Measurements from ENCODE around the gene IL1R1. TPM values are rescaled to one million over a fixed set of nuclear protein-coding genes. Genes with fewer than 3 reads are reported as not detected.

Gene IL1R1
- total RNA-seq, 4 donors from 2014 or later = 20.0 to 157 (median 38.9) TPM

- no peak overlapping the region for H3K4me3 ChIP-seq
- TF ChIP-seq POLR2A (IDR thresholded peaks at IDR 0.05) = no peak
- no peak for TF ChIP-seq CTCF (IDR thresholded peaks at IDR 0.05)
- no peak for DNase-seq
Observed at GRCh38 chr2:102206666-102207341, 64.3 kb downstream of the IL1R1 start.

GRCh38 chr2:102208774-102209173, 66.2 kb downstream of the IL1R1 start:
- H3K4me1 ChIP-seq = no peaks in the 10 kb centered on the region
- H3K4me3 ChIP-seq = no peak overlapping the region
- DNase-seq = no peak
- no peaks in the 10 kb centered on the region for H3K27me3 ChIP-seq
- H3K27ac ChIP-seq = no peak overlapping the region
- no peaks in the 10 kb centered on the region for H3K36me3 ChIP-seq
- no peaks in the 10 kb centered on the region for H3K9me3 ChIP-seq
- TF ChIP-seq CTCF (IDR thresholded peaks at IDR 0.05) (no peak), POLR2A (IDR thresholded peaks at IDR 0.05) (no peak)

More at GRCh38 chr2:102206666-102207341, 64.3 kb downstream of the IL1R1 start:
- no peaks in the 10 kb centered on the region for H3K36me3 ChIP-seq
- no peaks in the 10 kb centered on the region for H3K9me3 ChIP-seq
- H3K27me3 ChIP-seq = no peaks in the 10 kb centered on the region
- no peaks in the 10 kb centered on the region for H3K4me1 ChIP-seq
- no peak overlapping the region for H3K27ac ChIP-seq

GRCh38 chr2:102209474-102209873, 66.9 kb downstream of the IL1R1 start:
- no peaks in the 10 kb centered on the region for H3K27me3 ChIP-seq
- no peak overlapping the region for H3K27ac ChIP-seq
- no peaks in the 10 kb centered on the region for H3K36me3 ChIP-seq
- no peak for TF ChIP-seq POLR2A (IDR thresholded peaks at IDR 0.05)
- TF ChIP-seq CTCF (IDR thresholded peaks at IDR 0.05) = no peak
- DNase-seq = no peak
- no peaks in the 10 kb centered on the region for H3K9me3 ChIP-seq
- no peak overlapping the region for H3K4me3 ChIP-seq
- no peaks in the 10 kb centered on the region for H3K4me1 ChIP-seq

GRCh38 chr2:102217032-102217431, 74.5 kb downstream of the IL1R1 start:
- Histone ChIP-seq H3K27me3 (no peaks in the 10 kb centered on the region), H3K4me3 (no peak overlapping the region), H3K4me1 (no peaks in the 10 kb centered on the region), H3K36me3 (no peaks in the 10 kb centered on the region), H3K27ac (no peak overlapping the region), H3K9me3 (peaks cover 0 to 10% (median 5%) of the 10 kb centered on the region in 4 donors)
- no peak for TF ChIP-seq POLR2A (IDR thresholded peaks at IDR 0.05)
- no peak for TF ChIP-seq CTCF (IDR thresholded peaks at IDR 0.05)
- no peak for DNase-seq

- H3K27ac ChIP-seq = no peak overlapping the region
Observed at GRCh38 chr2:102224824-102225739, 82.5 kb downstream of the IL1R1 start.

More at GRCh38 chr2:102224824-102225739, 82.5 kb downstream of the IL1R1 start:
- Histone ChIP-seq H3K4me1 (peaks cover 0 to 16% (median 8%) of the 10 kb centered on the region in 4 donors), H3K4me3 (no peak overlapping the region), H3K27me3 (no peaks in the 10 kb centered on the region), H3K36me3 (no peaks in the 10 kb centered on the region), H3K9me3 (no peaks in the 10 kb centered on the region)
- DNase-seq = no peak
- TF ChIP-seq CTCF (IDR thresholded peaks at IDR 0.05) (no peak), POLR2A (IDR thresholded peaks at IDR 0.05) (no peak)
